ENCODE data around the gene SLC37A1. TPM values are rescaled to one million over a fixed set of nuclear protein-coding genes. Genes with fewer than 3 reads are reported as not detected.

SLC37A1 gene
- polyA plus RNA-seq, 3 donors from 2014 or later, result 0.09 to 6.3 (median 3.0) TPM

GRCh38 chr21:42489991-42490390 is 23.7 kb upstream of the SLC37A1 start:
- Mint-ChIP-seq H3K36me3 (no peaks in the 10 kb centered on the region), H3K27ac (no peak overlapping the region), H3K4me1 (no peaks in the 10 kb centered on the region), H3K27me3 (ENCODE audit: low read depth in 3 of 3) (peaks cover 2 to 5% (median 2%) of the 10 kb centered on the region in 3 donors), H3K9me3 (no peaks in the 10 kb centered on the region), H3K4me3 (no peak overlapping the region)
- DNase-seq, result no peak

GRCh38 chr21:42490720-42491119 is 22.9 kb upstream of the SLC37A1 start:
- H3K27me3 Mint-ChIP-seq (ENCODE audit: low read depth in 3 of 3), result peaks cover 4 to 5% (median 5%) of the 10 kb centered on the region in 3 donors
- no peak for DNase-seq
- H3K27ac Mint-ChIP-seq, result no peak overlapping the region
- H3K36me3 Mint-ChIP-seq, result no peaks in the 10 kb centered on the region
- no peaks in the 10 kb centered on the region for H3K9me3 Mint-ChIP-seq
- H3K4me3 Mint-ChIP-seq, result no peak overlapping the region
- H3K4me1 Mint-ChIP-seq, result peaks cover 3 to 4% of the 10 kb centered on the region in 2 donors

GRCh38 chr21:42491328-42491727 is 22.3 kb upstream of the SLC37A1 start:
- no peak for DNase-seq
- Mint-ChIP-seq H3K9me3 (no peaks in the 10 kb centered on the region), H3K36me3 (no peaks in the 10 kb centered on the region), H3K4me1 (peaks cover 8 to 9% of the 10 kb centered on the region in 2 donors), H3K27ac (no peak overlapping the region), H3K27me3 (ENCODE audit: low read depth in 3 of 3) (peaks cover 9% of the 10 kb centered on the region in 3 donors), H3K4me3 (no peak overlapping the region)

- no peak for DNase-seq
- Mint-ChIP-seq H3K9me3 (no peaks in the 10 kb centered on the region), H3K4me1 (peaks cover 15 to 18% of the 10 kb centered on the region in 2 donors), H3K36me3 (no peaks in the 10 kb centered on the region), H3K4me3 (no peak overlapping the region), H3K27ac (peak overlapping the region in 1 of 6 donors; percentile 5), H3K27me3 (ENCODE audit: low read depth in 3 of 3) (peaks cover 9 to 11% (median 11%) of the 10 kb centered on the region in 3 donors)
Observed at GRCh38 chr21:42492201-42492600, 21.5 kb upstream of the SLC37A1 start.

GRCh38 chr21:42493109-42494060 is 20.3 kb upstream of the SLC37A1 start:
- no peaks in the 10 kb centered on the region for H3K36me3 Mint-ChIP-seq
- H3K27ac Mint-ChIP-seq, result peak overlapping the region in 1 of 6 donors; percentile 5
- peaks cover 17 to 18% of the 10 kb centered on the region in 2 donors for H3K4me1 Mint-ChIP-seq
- no peak for DNase-seq
- H3K9me3 Mint-ChIP-seq, result no peaks in the 10 kb centered on the region
- peaks cover 8 to 11% (median 9%) of the 10 kb centered on the region in 3 donors for H3K27me3 Mint-ChIP-seq (ENCODE audit: low read depth in 3 of 3)
- H3K4me3 Mint-ChIP-seq, result no peak overlapping the region

GRCh38 chr21:42495027-42495426 is 18.6 kb upstream of the SLC37A1 start:
- Mint-ChIP-seq H3K27ac (peak overlapping the region in 2 of 6 donors; percentile 42 to 91), H3K27me3 (ENCODE audit: low read depth in 3 of 3) (peaks cover 7 to 9% (median 8%) of the 10 kb centered on the region in 3 donors), H3K9me3 (no peaks in the 10 kb centered on the region), H3K36me3 (no peaks in the 10 kb centered on the region), H3K4me1 (peaks cover 17 to 18% of the 10 kb centered on the region in 2 donors), H3K4me3 (peak overlapping the region in 4 of 5 donors; percentile 84 to 96 (median 90))
- DNase-seq, result no peak

- Mint-ChIP-seq H3K4me3 (peak overlapping the region; percentile 81 to 96 (median 90)), H3K4me1 (peaks cover 17 to 18% of the 10 kb centered on the region in 2 donors), H3K9me3 (no peaks in the 10 kb centered on the region), H3K27me3 (ENCODE audit: low read depth in 3 of 3) (peaks cover 7 to 9% (median 7%) of the 10 kb centered on the region in 3 donors), H3K36me3 (no peaks in the 10 kb centered on the region), H3K27ac (peak overlapping the region; percentile 74 to 97 (median 88))
- no peak for DNase-seq
Observed at GRCh38 chr21:42495765-42496119, 17.9 kb upstream of the SLC37A1 start.

- no peaks in the 10 kb centered on the region for H3K9me3 Mint-ChIP-seq
- DNase-seq, result peak; percentile 99
- peaks cover 7 to 9% (median 7%) of the 10 kb centered on the region in 3 donors for H3K27me3 Mint-ChIP-seq (ENCODE audit: low read depth in 3 of 3)
- H3K36me3 Mint-ChIP-seq, result no peaks in the 10 kb centered on the region
- H3K4me3 Mint-ChIP-seq, result peak within 1 kb of the TSS; percentile 81 to 96 (median 90)
- peak within 1 kb of the TSS; percentile 80 to 97 (median 88) for H3K27ac Mint-ChIP-seq
- H3K4me1 Mint-ChIP-seq, result peaks cover 17 to 18% of the 10 kb centered on the region in 2 donors
Observed at GRCh38 chr21:42496120-42496838, 17.4 kb upstream of the SLC37A1 start, which contains the start of gene RSPH1. TSS of gene RSPH1 (minus strand) at chr21:42496224. CDS start at chr21:42496186, 38 bp downstream.

GRCh38 chr21:42496839-42497202 is 16.8 kb upstream of the SLC37A1 start:
- H3K27ac Mint-ChIP-seq, result peak overlapping the region; percentile 80 to 97 (median 88)
- H3K4me1 Mint-ChIP-seq, result peaks cover 17 to 18% of the 10 kb centered on the region in 2 donors
- peak overlapping the region; percentile 81 to 96 (median 90) for H3K4me3 Mint-ChIP-seq
- peaks cover 7 to 9% (median 7%) of the 10 kb centered on the region in 3 donors for H3K27me3 Mint-ChIP-seq (ENCODE audit: low read depth in 3 of 3)
- no peaks in the 10 kb centered on the region for H3K36me3 Mint-ChIP-seq
- DNase-seq, result no peak
- H3K9me3 Mint-ChIP-seq, result no peaks in the 10 kb centered on the region

- H3K9me3 Mint-ChIP-seq, result no peaks in the 10 kb centered on the region
- H3K36me3 Mint-ChIP-seq, result no peaks in the 10 kb centered on the region
- peak overlapping the region in 1 of 5 donors; percentile 18 for H3K4me3 Mint-ChIP-seq
- peaks cover 7 to 9% (median 7%) of the 10 kb centered on the region in 3 donors for H3K27me3 Mint-ChIP-seq (ENCODE audit: low read depth in 3 of 3)
- H3K4me1 Mint-ChIP-seq, result peaks cover 17 to 18% of the 10 kb centered on the region in 2 donors
- peak overlapping the region in 1 of 6 donors; percentile 57 for H3K27ac Mint-ChIP-seq
- no peak for DNase-seq
Observed at GRCh38 chr21:42498012-42498411, 15.6 kb upstream of the SLC37A1 start.

GRCh38 chr21:42499444-42500112 is 14.1 kb upstream of the SLC37A1 start:
- Mint-ChIP-seq H3K4me1 (peaks cover 28 to 30% of the 10 kb centered on the region in 2 donors), H3K9me3 (no peaks in the 10 kb centered on the region), H3K27ac (no peak overlapping the region), H3K27me3 (ENCODE audit: low read depth in 3 of 3) (peaks cover 7 to 9% (median 7%) of the 10 kb centered on the region in 3 donors), H3K4me3 (no peak overlapping the region), H3K36me3 (no peaks in the 10 kb centered on the region)
- no peak for DNase-seq

- DNase-seq, result no peak
- Mint-ChIP-seq H3K36me3 (no peaks in the 10 kb centered on the region), H3K9me3 (no peaks in the 10 kb centered on the region), H3K4me3 (no peak overlapping the region), H3K27ac (no peak overlapping the region), H3K27me3 (ENCODE audit: low read depth in 3 of 3) (peaks cover 7 to 9% (median 7%) of the 10 kb centered on the region in 3 donors), H3K4me1 (peaks cover 28 to 30% of the 10 kb centered on the region in 2 donors)
Observed at GRCh38 chr21:42500225-42500624, 13.4 kb upstream of the SLC37A1 start.

- Mint-ChIP-seq H3K27ac (peak overlapping the region in 1 of 6 donors; percentile 57), H3K36me3 (no peaks in the 10 kb centered on the region)
Observed at GRCh38 chr21:42500736-42501135, 12.9 kb upstream of the SLC37A1 start.

More at GRCh38 chr21:42500736-42501135, 12.9 kb upstream of the SLC37A1 start:
- Mint-ChIP-seq H3K27me3 (ENCODE audit: low read depth in 3 of 3) (peaks cover 5 to 7% (median 7%) of the 10 kb centered on the region in 3 donors), H3K4me1 (peaks cover 25% of the 10 kb centered on the region in 2 donors), H3K9me3 (no peaks in the 10 kb centered on the region), H3K4me3 (no peak overlapping the region)
- DNase-seq, result no peak

Measured in immature natural killer cell (primary cell).